Fibroblast of skin of left biceps (primary cell): ENCODE measurements around the gene PIAS2.
"Not testable (repeated sequence)": the region's sequence is repeated elsewhere in the genome, so short reads cannot be mapped to it uniquely, and the experiment has no call there.

Source experiments
- DNase-seq, 2 experiments: peaks; one replicate each; pipeline ENCODE4 v3.0.0-alpha.2; 2013; ENCODE audit warnings: low read depth in 2 of 2

Gene PIAS2

DNA sequence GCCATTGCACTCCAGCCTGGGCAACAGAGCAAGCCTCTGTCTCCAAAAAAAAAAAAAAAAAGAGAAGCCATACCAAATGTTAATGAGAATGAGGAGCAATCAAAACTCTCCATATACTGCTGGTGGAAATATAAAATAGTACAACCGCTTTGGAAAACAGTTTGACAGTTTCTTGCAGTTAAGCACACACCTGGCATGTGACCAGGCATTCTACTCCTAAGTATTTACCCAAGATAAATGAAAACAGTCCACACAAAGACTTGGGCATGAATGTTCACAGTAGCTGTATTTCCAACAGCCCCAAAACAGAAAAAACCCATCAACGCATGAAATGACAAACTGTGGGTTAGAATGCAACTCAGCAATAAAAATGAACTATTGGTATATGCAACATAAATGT lies 84.5 kb downstream of the PIAS2 start:
- DNase-seq, result no peak

DNA sequence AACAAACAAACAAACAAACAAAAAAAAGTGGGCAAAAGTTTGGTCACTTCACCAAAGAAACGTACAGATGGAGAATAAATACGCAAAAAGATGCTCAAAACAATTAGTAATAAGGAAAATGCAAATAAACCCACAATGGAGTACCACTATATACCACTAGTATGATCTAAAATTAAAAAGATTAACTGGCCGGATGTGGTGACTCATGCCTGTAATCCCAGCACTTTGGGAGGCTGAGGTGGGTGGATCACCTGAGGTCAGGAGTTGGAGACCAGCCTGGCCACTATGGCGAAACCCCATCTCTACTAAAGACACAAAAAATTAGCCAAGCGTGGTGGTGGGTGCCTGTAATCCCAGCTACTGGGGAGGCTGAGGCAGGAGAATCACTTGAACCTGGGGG lies 84.9 kb downstream of the PIAS2 start:
- not testable (repeated sequence) for DNase-seq

DNA sequence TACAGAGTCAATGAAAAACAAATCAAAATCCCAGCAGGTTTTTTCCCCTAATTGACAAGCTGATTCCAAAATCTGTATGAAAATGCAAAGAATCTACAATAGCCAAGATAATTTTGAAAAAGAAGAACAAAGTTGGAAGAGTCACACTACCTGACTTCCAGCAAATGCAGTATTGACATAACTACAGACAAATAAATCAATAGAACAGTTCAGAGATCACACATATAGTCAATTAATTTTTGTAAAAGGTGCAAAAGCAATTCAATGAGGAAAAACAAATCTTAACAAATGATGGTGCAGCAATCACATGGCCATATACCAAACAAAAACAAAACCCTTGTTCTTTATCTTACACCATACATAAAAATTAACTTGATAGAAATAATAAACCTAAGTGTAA lies 85.9 kb downstream of the PIAS2 start:
- DNase-seq, result no peak

DNA sequence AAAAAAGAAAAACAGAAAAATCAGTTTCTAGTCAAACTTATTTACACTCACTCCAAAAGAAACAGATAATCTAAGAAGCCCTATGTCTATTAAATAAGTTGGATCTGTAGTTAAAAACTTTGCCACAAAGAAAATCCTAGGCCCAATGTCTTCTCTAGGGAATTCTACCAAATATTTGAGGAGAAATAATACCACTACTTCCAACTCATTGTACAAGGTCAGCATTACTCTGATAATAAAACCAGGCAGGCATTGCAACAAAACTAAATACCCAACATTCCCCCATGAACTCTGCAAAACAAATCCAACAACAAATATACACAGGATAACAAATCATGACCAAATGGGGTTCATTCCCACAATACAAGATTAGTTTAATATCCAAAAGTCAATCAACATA lies 86.7 kb downstream of the PIAS2 start:
- DNase-seq, result no peak

DNA sequence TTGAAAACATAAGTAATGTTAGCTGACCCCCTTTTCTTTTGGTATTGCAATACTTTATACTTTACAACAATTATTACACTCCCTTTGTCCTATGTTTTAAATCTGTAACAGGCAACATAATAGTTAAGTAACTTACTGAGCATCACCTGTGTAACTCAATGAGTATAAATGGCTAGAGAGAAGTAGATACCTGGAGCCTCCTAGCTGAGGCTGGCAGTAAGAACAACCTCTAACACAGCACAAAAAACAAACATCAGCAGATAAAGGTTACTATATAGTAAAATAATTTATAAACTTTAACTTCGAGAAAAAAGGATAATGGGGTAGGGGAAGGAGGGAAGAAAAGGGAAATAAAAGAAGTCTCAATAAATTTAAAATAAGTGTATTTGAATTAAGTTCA lies 87.4 kb downstream of the PIAS2 start:
- DNase-seq, result no peak

DNA sequence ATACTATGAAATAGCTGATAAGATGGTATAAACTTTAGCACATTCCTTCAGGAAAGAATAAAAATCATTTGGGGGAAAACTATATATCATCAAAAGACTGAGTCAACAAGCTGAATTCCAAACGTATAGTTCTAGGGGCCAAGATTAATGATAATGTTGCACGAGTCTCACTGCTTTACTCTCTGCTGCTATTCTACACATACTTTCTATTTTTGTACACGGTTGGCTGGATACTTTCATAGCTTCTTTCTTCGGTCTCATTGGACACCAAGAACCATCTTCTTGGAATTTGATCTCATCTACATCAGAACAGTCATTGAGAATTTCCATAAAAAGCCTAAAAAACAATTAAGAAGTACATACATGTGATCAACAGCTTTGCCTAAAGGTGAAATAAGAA lies 87.8 kb downstream of the PIAS2 start:
- DNase-seq, result no peak

DNA sequence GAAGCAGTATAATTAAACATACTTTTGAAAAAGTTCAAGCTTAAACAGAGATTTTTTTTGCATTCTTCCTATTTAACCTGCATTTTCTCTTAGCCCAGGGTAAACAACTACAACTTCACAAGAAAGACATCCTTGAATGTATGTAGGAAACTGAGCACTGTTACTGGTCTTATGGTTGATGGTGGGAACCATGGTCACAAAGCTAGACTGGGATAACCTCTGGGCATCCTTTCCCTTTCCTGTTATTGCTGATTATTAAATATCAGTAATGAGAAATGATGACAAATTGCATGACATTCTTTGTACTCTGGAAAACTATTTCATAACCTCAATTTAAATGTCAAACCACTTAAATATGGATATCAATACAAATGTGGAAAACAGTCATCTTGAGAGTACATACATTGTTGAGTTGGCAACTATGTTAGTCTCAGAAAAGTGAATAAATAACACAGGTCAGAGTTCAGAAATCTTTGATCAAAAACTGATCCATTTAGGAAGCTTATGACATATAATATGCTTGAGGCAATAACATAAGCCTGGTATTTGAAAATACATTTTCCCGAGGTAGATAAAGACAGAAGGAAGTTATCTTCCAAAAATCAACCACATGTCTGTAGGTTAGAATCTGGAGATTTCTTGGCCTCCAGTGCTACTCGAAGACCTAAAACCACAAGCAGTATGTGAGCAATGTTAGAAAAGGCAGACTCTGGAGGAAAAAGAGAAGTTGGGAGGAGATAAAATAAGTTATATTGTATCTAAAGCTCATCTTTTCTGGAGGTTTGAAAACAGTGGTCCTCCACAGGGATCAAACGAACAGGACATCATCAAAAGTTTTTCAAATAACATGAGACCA lies 95.2 kb downstream of the PIAS2 start:
- no peak for DNase-seq

DNA sequence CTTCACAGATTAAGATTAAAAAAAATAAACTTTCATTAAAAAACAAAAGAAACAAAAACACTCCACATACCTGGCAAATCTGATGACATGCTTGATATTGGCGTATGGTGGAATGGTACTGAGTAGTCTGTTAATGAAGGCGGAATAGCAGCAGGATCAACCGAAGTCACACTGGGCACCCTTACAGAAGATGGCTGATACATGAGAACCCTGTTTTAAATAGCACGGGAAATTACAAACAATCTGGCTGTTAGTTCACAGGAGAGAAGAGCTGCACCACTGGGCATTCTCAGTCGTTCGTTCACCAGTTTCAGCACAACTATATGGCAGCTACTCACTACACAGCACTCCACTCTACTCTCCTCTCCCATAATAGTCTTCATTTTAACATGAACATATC lies 96.4 kb downstream of the PIAS2 start:
- no peak for DNase-seq

DNA sequence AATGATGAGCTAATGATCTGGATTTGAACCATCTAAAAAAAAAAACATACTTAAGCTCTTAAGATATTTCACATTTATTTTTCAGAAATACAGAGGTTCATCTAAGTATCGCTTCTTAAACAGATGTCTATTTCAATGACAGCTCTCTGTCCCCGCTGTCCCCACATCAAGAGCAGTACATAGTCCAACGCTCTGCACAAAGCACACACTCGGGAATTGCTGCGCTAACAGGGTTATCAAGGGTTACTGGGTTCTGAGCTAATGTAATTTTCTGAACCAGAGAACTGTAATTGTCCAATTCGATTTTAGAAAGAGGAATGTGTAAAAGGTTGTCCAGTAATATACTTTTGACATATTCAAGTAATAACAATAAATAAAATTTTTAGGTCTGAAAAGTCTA lies 101.6 kb downstream of the PIAS2 start:
- DNase-seq, result no peak

DNA sequence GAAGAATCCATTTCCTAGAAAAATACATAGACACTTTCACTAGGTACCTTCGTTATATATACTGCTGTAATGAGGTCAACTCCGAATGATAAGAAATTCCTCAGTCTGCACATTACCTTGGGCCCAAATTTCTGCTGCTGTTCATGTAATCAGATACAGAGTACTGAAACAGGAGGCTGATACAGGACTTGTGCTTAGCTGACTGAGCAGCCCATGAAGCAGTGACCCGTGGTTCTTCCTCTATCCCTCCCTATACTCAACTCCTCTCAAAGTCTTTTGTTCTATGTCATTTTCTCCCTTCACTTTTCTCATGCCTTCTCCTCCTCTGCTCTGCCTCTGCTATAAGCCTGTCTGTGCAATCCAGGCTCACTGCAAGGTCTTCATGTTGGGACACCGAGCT lies 102.9 kb downstream of the PIAS2 start:
- no peak for DNase-seq

DNA sequence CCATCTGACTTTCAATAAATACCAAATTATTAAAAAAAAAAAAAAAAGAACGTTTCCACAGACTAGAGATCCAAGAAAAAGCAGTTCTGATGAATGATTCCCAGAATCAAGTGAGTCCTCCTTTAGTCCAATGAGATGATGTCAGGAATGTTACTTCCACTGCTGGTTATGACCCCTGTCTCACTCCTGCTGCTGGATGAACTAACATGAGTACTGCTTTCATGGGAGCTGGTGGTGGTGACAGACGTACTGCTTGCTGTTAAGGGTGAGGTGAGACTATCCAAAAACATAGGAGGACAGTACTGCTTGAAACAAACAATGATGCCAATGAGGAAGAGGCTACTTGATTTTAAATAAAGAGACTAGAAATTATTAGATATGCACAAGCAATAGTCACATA lies 105.0 kb downstream of the PIAS2 start:
- no peak for DNase-seq

DNA sequence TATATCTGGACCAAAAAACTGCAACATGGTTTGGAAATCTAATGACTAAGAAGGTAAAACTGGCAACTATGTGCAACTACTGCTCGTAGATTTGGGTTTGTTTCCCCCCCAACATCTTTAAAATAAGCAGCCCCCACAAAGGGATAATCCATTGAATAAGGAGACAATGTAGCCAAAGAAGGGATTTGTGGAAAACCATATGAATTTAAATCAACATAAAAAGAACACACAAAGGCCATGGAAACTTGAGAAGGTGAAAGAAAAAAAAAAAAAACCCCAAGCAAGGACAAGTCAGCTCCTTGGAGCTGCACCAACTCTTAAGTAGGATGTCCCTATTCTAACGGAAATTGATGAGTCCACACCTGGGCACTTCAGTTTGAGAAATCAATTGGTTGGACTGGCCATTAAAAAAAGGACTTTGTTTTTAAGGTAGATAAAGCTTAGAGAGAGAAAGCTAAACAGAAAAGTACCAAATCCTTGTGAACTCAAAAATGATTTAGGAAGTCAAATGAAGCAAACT lies 106.8 kb downstream of the PIAS2 start:
- DNase-seq, result no peak

DNA sequence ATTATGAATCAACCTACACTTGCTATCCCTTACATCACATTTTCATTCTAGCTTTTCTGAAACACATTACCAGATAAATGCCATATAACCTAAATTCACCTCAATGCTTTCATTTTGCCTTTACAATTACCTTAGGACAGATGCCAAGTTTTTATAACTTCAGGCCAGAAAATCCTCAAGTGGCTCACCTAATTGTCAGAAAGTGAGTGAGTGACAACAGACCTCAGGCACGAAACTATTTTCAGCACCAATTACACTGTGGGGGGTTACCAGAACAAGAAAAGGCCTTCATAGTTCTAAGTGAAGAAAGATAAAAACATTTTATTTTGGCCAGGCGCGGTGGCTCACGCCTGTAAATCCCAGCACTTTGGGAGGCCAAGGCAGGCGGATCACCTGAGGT lies 108.2 kb downstream of the PIAS2 start:
- DNase-seq, result no peak

DNA sequence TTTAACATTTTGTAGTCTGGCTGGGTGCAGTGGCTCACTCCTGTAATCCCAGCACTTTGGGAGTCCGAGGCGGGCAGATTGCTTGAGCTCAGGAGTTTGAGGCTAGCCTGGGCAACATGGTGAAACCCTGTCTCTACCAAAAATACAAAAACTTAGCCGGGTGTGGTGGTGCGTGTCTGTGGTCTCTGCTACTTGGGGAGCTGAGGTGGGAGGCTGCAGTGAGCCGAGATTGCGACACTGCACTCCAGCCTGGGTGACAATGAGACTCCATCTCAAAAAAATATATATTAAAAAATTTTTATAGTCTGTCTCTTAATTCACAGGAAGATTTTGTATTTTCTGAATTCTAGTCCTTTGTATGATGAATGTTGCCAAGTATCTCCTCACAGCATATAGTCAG lies 121.4 kb downstream of the PIAS2 start:
- not testable (repeated sequence) for DNase-seq

DNA sequence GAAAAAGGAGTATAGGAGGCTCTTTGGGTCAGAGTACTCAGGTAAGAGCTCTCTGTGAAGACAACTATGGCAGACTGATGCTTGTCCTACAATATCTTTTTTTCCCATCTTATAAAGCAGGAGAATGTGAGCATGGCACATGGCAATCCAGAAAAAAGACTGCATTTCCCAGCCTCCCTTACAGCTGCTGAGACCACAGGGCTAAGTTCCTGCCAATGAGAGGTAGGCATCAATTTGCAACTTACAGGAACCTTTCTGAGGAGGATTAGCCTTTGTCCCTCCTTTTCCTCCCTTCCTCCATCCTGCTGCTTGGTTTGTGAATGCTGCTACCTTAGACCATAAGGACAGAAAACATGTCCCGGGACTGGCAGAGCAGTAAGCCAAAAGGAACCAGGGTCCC lies 122.7 kb downstream of the PIAS2 start:
- no peak for DNase-seq

DNA sequence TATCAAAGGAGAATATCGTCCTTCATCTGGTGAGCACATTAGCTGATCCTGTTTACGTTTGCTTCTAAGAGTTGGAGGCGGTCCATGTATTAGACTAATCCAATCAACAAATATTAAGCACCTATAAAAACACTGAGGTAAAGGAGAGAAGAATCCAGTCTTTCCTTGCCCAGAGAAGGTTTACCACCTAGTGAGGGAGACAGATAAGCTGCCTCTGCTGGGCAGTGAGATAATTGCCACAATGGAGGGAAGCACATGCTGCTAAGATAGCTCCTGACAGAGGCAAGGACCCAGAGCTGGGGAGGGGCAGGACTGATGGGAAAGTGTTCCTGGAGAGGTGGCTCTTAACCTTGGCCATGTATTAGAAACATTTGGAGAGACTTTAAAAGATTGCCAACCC lies 123.7 kb downstream of the PIAS2 start:
- no peak for DNase-seq

DNA sequence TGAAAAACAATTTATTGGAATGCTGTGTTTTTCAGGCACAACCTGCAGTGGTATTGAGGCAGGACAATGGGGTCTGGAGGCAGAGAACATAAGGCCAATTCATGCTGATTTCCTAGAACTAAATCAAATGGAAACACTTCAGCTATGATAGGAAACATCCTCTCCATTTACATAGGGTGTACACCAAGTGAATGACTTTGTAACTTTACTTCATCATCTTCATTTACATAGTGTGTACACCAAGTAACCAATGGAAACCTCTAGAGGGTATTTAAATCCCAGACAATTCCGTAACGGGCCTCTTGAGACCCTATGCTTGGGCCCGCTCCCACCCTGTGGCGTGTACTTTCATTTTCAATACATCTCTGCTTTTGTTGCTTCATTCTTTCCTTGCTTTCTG lies 128.2 kb downstream of the PIAS2 start:
- DNase-seq, result no peak

DNA sequence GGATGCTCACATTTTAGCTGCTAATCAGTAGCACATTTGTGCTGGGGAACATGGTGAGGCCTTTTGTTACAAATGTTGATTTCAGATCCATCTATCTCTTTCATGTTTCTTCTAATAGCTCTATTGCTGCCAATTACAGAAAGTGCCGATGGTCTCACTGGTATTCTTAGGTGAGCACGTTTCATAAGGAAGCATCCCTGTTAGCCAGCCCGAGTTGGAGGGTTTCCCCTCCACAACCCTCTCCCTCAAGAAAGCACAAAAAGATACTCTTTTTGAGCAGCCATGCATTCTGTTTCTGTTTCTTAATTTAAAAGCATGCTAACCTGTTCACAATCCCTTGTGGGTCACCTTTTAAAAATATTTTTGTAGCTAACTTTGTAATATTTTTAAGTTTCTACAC lies 129.6 kb downstream of the PIAS2 start:
- no peak for DNase-seq

DNA sequence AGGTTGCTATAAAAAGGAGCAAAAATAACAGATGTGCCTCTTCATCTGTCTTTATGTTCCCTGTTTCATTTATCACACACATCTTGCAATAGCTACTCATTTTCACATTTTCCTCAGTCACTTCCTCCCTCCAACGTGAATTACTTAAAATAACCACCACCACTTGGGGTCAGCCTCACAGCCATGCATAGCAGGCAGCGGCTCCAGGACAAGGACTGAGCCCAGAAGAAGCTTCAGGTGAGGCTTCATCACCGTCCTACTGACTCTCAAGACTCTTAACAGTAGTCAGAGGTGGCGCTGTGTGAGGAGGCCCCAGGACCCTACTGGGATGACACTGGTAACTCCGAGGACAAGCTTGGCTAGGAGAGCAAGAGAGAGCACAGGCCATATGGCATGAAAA lies 144.9 kb downstream of the PIAS2 start:
- no peak for DNase-seq

DNA sequence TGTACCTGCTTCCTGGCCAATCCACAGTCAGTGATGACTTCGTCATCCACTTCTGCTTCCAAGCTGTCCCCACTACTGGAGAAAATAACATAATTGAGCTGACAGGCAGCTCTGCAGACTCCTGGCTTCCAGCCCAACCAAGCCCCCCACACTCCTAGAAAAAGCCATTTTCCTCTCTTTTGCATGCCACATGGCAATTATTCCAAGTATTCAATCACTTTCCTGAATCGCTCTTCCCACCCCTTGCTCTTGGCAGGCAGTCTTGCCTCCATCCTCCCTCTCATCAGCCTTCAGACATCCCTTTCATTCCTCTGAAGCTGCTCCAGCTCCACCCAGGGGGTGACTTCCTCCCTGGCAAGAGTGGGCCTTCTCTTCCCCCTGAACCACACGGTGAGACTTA lies 146.2 kb downstream of the PIAS2 start:
- DNase-seq, result no peak

DNA sequence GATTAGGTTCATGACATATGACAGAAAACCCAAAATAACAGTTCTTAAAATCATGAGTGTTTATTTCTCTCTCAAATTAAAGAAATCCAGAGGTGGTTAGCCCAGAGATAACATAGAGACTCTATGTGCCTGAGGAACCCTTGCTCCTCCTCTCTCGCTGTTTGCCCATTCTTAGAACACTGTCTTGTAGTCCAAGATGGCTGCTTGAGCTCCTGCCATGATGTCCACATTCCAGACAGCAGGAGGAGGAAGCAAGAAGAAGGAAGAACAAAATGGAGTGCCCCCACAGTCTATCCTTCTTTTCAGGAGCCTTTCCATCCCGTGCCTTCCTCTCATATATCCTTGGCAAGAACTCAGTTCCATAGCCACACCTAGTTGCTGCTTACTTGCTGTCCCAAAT lies 146.6 kb downstream of the PIAS2 start:
- DNase-seq, result no peak

DNA sequence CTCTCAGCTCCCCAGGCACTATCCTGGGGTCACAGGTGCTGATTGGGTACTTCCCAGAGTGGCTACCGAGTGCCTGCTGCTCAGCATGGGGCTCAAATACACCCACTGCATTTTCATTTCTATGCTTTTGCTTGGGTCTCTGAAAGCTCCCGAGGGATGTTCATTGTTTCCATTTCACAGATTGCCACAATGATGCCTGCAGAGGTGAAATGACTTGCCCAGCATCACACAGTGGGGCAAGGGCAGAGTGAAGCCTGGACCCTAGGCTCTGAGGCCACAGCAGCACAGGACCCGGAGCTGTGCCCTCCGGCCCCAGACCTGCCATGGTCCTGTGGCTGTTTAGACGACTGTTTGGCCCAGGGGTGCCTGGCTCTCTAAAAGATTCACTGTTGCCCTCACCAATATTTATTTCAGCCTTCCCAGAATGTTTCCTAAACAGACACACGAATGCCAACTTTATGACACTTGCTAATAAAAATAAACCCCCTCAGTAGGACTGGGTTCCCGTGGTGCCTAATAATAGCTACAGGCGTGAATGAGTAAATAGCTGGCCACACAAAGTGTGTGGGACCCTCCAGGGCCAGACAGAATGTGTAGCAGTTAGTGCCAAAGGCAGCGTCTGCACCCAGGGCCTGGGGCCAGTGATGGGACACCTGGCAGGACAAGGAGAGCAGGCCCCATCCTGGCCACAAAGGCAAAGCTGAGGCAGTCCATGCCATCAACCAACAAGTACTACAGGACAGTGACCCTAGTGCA lies 149.0 kb downstream of the PIAS2 start:
- DNase-seq, result no peak

DNA sequence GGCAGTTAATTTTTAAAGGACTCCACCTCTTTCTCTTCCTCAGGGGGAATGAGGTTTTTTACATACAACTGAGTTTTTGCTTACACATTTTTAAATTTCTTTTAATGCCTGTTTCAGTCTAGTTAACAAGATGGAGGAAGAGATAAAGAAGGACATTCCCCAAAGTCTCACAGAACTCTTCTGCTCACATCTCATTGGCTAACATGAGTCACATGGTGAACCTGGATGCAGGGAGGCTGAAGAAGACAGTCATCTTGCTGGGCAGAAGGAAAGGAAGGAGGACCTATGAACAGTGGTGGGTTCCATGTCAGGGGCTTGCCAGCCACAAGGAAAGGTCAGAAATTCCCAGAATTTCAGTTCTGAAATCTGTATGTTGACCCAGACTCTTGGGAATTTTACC lies 150.1 kb downstream of the PIAS2 start:
- DNase-seq, result no peak
